ENCODE results near the gene APBB1.

DNA sequence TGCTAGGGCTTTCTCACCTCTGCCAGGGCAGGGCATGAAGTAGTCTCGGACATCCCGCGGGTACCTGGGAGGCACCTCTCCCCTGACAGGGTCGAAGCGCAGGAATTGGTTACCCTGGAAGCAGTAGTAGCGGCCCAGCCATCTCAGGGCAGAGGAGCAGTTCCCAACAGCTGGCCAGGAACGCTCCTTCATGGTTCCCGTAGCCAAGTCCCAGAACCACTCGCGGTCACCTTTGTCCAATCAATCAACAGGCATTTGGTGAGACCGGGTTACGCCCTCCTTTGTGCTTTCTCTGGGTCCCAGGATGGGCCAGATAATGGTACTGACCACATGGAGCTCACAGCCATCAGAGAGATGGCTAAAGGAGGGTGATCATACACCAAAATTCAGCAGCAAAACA lies 18.5 kb upstream of the APBB1 start:
- no peak for TF ChIP-seq POLR2A (IDR thresholded peaks at IDR 0.05)
- TF ChIP-seq, protein P1, sequence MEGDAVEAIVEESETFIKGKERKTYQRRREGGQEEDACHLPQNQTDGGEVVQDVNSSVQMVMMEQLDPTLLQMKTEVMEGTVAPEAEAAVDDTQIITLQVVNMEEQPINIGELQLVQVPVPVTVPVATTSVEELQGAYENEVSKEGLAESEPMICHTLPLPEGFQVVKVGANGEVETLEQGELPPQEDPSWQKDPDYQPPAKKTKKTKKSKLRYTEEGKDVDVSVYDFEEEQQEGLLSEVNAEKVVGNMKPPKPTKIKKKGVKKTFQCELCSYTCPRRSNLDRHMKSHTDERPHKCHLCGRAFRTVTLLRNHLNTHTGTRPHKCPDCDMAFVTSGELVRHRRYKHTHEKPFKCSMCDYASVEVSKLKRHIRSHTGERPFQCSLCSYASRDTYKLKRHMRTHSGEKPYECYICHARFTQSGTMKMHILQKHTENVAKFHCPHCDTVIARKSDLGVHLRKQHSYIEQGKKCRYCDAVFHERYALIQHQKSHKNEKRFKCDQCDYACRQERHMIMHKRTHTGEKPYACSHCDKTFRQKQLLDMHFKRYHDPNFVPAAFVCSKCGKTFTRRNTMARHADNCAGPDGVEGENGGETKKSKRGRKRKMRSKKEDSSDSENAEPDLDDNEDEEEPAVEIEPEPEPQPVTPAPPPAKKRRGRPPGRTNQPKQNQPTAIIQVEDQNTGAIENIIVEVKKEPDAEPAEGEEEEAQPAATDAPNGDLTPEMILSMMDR (IDR thresholded peaks at IDR 0.05) = no peak

Measured in lower leg skin (tissue), 3 donors.